IMR-90 (cell line): ENCODE data around the gene NOVA2. TPM values are rescaled to one million over a fixed set of nuclear protein-coding genes. Genes with fewer than 3 reads are reported as not detected.

Experiments used
- ATAC-seq: fragments of 200-7000 bp; cut with Tn5 transposase; 2 replicates; pipeline ENCODE4 v1.9.1; 2020; ENCODE audit warnings: low read depth, mild to moderate bottlenecking, moderate library complexity
- BruUV-seq: library from RNA; stranded (reverse); fragments of 400-500 nt; replicated peaks from 2 replicates; lab custom pipeline; 2021; lab: Mats Ljungman, UMichigan
- CTCF ChIA-PET: fragments of 300-600 bp; formaldehyde crosslinking; extraction: SDS; loops from one replicate; lab custom pipeline; 2021; ENCODE audit warnings: antibody characterized with exemption; lab: Yijun Ruan, JAX
- POLR2A ChIA-PET: fragments of 300-600 bp; sonication (Branson Sonifier 250); formaldehyde crosslinking; loops from one replicate; lab custom pipeline; 2022; ENCODE audit warnings: antibody characterized with exemption; ENCODE audit not compliant: unreplicated experiment; lab: Charles Lee
- DNase-seq: peaks from one replicate; pipeline ENCODE4 v3.0.0; 2013
- H2AFZ ChIP-seq: replicated peaks from 2 replicates; pipeline ENCODE3; 2013; ENCODE audit warnings: low read length, mild to moderate bottlenecking; ENCODE audit not compliant: poor library complexity
- H2AK5ac ChIP-seq: 2 replicates; pipeline ENCODE4 v1.6.1; 2013; ENCODE audit warnings: low read depth, low read length, inconsistent platforms
- H2AK9ac ChIP-seq: replicated peaks from 2 replicates; pipeline ENCODE3; 2013; ENCODE audit warnings: mild to moderate bottlenecking, low read depth, low read length, moderate library complexity; ENCODE audit not compliant: poor library complexity
- H2BK120ac ChIP-seq: 2 replicates; pipeline ENCODE4 v1.6.1; 2013; ENCODE audit warnings: low read depth, low read length, inconsistent platforms
- H2BK15ac ChIP-seq: 3 replicates; pipeline ENCODE4 v1.6.1; 2013; ENCODE audit warnings: low read depth, low read length, inconsistent platforms
- H2BK20ac ChIP-seq: 2 replicates; pipeline ENCODE4 v1.6.1; 2013; ENCODE audit warnings: low read depth, mild to moderate bottlenecking, inconsistent platforms, low read length, moderate library complexity
- H2BK5ac ChIP-seq: 2 replicates; pipeline ENCODE4 v1.6.1; 2013; ENCODE audit warnings: mild to moderate bottlenecking, low read depth, low read length, inconsistent platforms; ENCODE audit not compliant: poor library complexity, severe bottlenecking
- H3K14ac ChIP-seq: replicated peaks from 2 replicates; pipeline ENCODE4 v1.6.1; 2013; ENCODE audit warnings: low read depth, low read length, inconsistent platforms
- H3K18ac ChIP-seq: 2 replicates; pipeline ENCODE4 v1.6.1; 2013; ENCODE audit warnings: low read depth, low read length, control low read depth
- H3K23ac ChIP-seq: 2 replicates; pipeline ENCODE4 v1.6.1; 2013; ENCODE audit warnings: low read depth, low read length, inconsistent platforms
- H3K27ac ChIP-seq: 2 replicates; pipeline ENCODE4 v1.5.1; 2013; ENCODE audit warnings: mild to moderate bottlenecking, control low read depth, low read length; ENCODE audit not compliant: insufficient read depth
- H3K27me3 ChIP-seq: 2 replicates; pipeline ENCODE4 v1.6.1; 2013; ENCODE audit warnings: low read length; ENCODE audit not compliant: control insufficient read depth, insufficient read depth
- H3K36me3 ChIP-seq: 2 replicates; pipeline ENCODE4 v1.6.1; 2013; ENCODE audit warnings: low read length, mixed read lengths; ENCODE audit not compliant: control insufficient read depth, insufficient read depth
- H3K4ac ChIP-seq: 2 replicates; pipeline ENCODE4 v1.6.1; 2013; ENCODE audit warnings: low read depth, low read length, inconsistent platforms
- H3K4me1 ChIP-seq: 2 replicates; pipeline ENCODE4 v1.6.1; 2013; ENCODE audit warnings: low read length, mixed read lengths; ENCODE audit not compliant: control insufficient read depth, insufficient read depth
- H3K4me2 ChIP-seq: 2 replicates; pipeline ENCODE4 v1.6.1; 2013; ENCODE audit warnings: low read depth, mild to moderate bottlenecking, control low read depth, low read length, moderate library complexity
- H3K4me3 ChIP-seq: 2 replicates; pipeline ENCODE4 v1.5.1; 2013; ENCODE audit warnings: low read depth, mild to moderate bottlenecking, control low read depth, low read length, moderate library complexity; ENCODE audit not compliant: insufficient read depth
- H3K56ac ChIP-seq: 2 replicates; pipeline ENCODE4 v1.6.1; 2013; ENCODE audit warnings: low read length, inconsistent platforms; ENCODE audit not compliant: insufficient read depth; ENCODE audit errors: extremely low read depth
- H3K79me1 ChIP-seq, 2 experiments: 2 replicates each; pipeline ENCODE4 v1.6.1; 2013; ENCODE audit warnings: low read length in 2 of 2, inconsistent platforms in 1 of 2, low read depth in 1 of 2
- H3K9ac ChIP-seq: 2 replicates; pipeline ENCODE4 v1.6.1; 2013; ENCODE audit warnings: low read depth, low read length, control low read depth
- H3K9me1 ChIP-seq: 2 replicates; pipeline ENCODE4 v1.6.1; 2013; ENCODE audit warnings: low read length, inconsistent platforms; ENCODE audit not compliant: insufficient read depth
- H3K9me3 ChIP-seq: 2 replicates; pipeline ENCODE4 v1.6.1; 2013; ENCODE audit warnings: low read length; ENCODE audit not compliant: control insufficient read depth, insufficient read depth
- H4K20me1 ChIP-seq: 2 replicates; pipeline ENCODE4 v1.6.1; 2013; ENCODE audit warnings: low read length, inconsistent platforms; ENCODE audit not compliant: insufficient read depth
- H4K5ac ChIP-seq: 2 replicates; pipeline ENCODE4 v1.6.1; 2013; ENCODE audit warnings: mild to moderate bottlenecking, low read depth, low read length, control low read depth
- H4K8ac ChIP-seq, 2 experiments: 2 replicates each; pipeline ENCODE4 v1.6.1; 2013; ENCODE audit warnings: low read depth in 2 of 2, low read length in 2 of 2, control low read depth in 1 of 2, inconsistent platforms in 1 of 2
- H4K91ac ChIP-seq: 2 replicates; pipeline ENCODE4 v1.6.1; 2013; ENCODE audit warnings: low read depth, low read length, inconsistent platforms; ENCODE audit not compliant: insufficient read depth
- CHD1 ChIP-seq: IDR thresholded peaks from 2 replicates; pipeline ENCODE4 v1.6.1; 2012; ENCODE audit warnings: low read depth, low read length, improper control_type of control experiment
- MAZ ChIP-seq: IDR thresholded peaks from 2 replicates; pipeline ENCODE4 v1.6.1; 2012; ENCODE audit warnings: low read depth, mild to moderate bottlenecking, low read length, improper control_type of control experiment, moderate library complexity, borderline replicate concordance
- MXI1 ChIP-seq: IDR thresholded peaks from 2 replicates; pipeline ENCODE4 v1.6.1; 2012; ENCODE audit warnings: low read depth, mild to moderate bottlenecking, low read length, moderate library complexity, borderline replicate concordance
- NFE2L2 ChIP-seq: fragments of 150-350 bp; IDR thresholded peaks from 2 replicates; pipeline ENCODE4 v1.6.1; 2016; ENCODE audit warnings: low read depth, mild to moderate bottlenecking, low read length
- WGBS, 2 experiments: methylation state at CpG; one replicate each; pipeline versions ENCODE4 v1.1.5 to v1.1.7; 2013; ENCODE audit warnings: missing lambda C conversion rate in 2 of 2; ENCODE audit not compliant: insufficient read length in 1 of 2; ENCODE audit errors: extremely low coverage in 2 of 2; 5-methylcytosine and 5-hydroxymethylcytosine counted together
- dilution Hi-C: fragments of 300-500 bp; cut with HindIII; formaldehyde crosslinking; loops from one replicate; pipeline ENCODE4 v1.14.3; 2018; ENCODE audit warnings: low sequenced_read_pairs; ENCODE audit not compliant: unreplicated experiment
- in situ Hi-C: fragments of 300-500 bp; cut with MboI; formaldehyde crosslinking; loops from 3 replicates; pipeline ENCODE4 v1.14.3; 2019; ENCODE audit warnings: low sequenced_read_pairs, inconsistent platforms, mixed read lengths
- intact Hi-C: fragments of 100-400 bp; cut with micrococcal nuclease; formaldehyde crosslinking; loops from 2 replicates; pipeline ENCODE4 v1.10.0; 2022
- polyA plus RNA-seq, 3 experiments: library from polyadenylated mRNA; depleted of rRNA; stranded (reverse); fragments of >200 nt; gene quantifications; 2 replicates each; pipeline ENCODE4 v1.2.3, GENCODE V29; 2012; ENCODE audit warnings: low replicate concordance in 1 of 3
- total RNA-seq: library from RNA; depleted of rRNA; stranded (reverse); fragments of >200 nt; gene quantifications from 2 replicates; pipeline ENCODE4 v1.2.3, GENCODE V29; 2012
- TF ChIP-seq, protein P1 (sequence below): fragments of 150-350 bp; IDR thresholded peaks from 2 replicates; pipeline ENCODE4 v1.6.1; 2016; ENCODE audit warnings: low read depth, mild to moderate bottlenecking, low read length, moderate library complexity, borderline replicate concordance

The NOVA2 gene
- total and polyA plus RNA-seq, 2 of the 4 experiments (the other 2 are of a cell fraction) = 0.03 TPM; not detected in 1

GRCh38 chr19:45905011-45905410 is 68.7 kb downstream of the NOVA2 start:
- no peak for DNase-seq
- whole genome bisulfite sequencing, 2 experiments = 77% methylated on average over 2 of the region's 10 CpGs; no CpG with 5 or more reads in 1 of the 2 experiments

More at GRCh38 chr19:45905011-45905410, 68.7 kb downstream of the NOVA2 start:
- dilution Hi-C loops (no loop called here), intact Hi-C loops (no loop called here), in situ Hi-C loops (no loop called here)
- Histone ChIP-seq H3K4me2 (no peak overlapping the region), H3K4me3 (no peak overlapping the region), H2BK20ac (no peak overlapping the region), H2BK5ac (no peak overlapping the region), H3K56ac (no peak overlapping the region), H2AK5ac (no peak overlapping the region), H3K27me3 (peaks cover 2% of the 10 kb centered on the region), H3K27ac (no peak overlapping the region), H3K14ac (no peak overlapping the region), H4K91ac (no peak overlapping the region), H3K4me1 (0 out of 2 replicates have a peak, but pooled peaks cover 4% of the 10 kb centered on the region), H2BK120ac (no peak overlapping the region), H3K9me1 (peaks cover 3% of the 10 kb centered on the region; the same call in 1 of the 2 replicates), H2AFZ (no peak overlapping the region), H3K79me1 (peaks cover 9 to 17% of the 10 kb centered on the region in 2 experiments), H4K8ac (no peak overlapping the region), H2AK9ac (peak overlapping the region; percentile 53), H3K18ac (no peak overlapping the region), H3K23ac (no peak overlapping the region), H3K36me3 (peaks cover 2% of the 10 kb centered on the region; the same call in 1 of the 2 replicates), H3K9ac (no peak overlapping the region), H4K5ac (no peak overlapping the region), H4K20me1 (0 out of 2 replicates have a peak, but pooled peaks cover 9% of the 10 kb centered on the region), H2BK15ac (no peak overlapping the region), H3K9me3 (no peaks in the 10 kb centered on the region), H3K4ac (no peak overlapping the region)
- BruUV-seq = no TSS peak
- ATAC-seq = no peak
- ChIA-PET CTCF (no interaction called here), POLR2A (no interaction called here)
- TF ChIP-seq NFE2L2 = no peak
- no peak for TF ChIP-seq MXI1
- TF ChIP-seq, protein P1, sequence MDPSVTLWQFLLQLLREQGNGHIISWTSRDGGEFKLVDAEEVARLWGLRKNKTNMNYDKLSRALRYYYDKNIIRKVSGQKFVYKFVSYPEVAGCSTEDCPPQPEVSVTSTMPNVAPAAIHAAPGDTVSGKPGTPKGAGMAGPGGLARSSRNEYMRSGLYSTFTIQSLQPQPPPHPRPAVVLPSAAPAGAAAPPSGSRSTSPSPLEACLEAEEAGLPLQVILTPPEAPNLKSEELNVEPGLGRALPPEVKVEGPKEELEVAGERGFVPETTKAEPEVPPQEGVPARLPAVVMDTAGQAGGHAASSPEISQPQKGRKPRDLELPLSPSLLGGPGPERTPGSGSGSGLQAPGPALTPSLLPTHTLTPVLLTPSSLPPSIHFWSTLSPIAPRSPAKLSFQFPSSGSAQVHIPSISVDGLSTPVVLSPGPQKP = no peak
- no peak for TF ChIP-seq MAZ
- no peak for TF ChIP-seq CHD1
